Uterus (tissue), 2 donors: ENCODE measurements around the gene GNS.

Source experiments
- POLR2A ChIP-seq, 2 donors: fragments of 450-650 bp; IDR thresholded peaks; one replicate each; pipeline ENCODE4 v1.6.1; 2016; ENCODE audit warnings: antibody characterized with exemption in 2 of 2, mild to moderate bottlenecking in 1 of 2, moderate library complexity in 1 of 2
- TF ChIP-seq, protein P1 (sequence below), 4 experiments: fragments of 200-600 bp in 2 of 4; fragments of 450-650 bp in 2 of 4; sonication (generic) in 2 of 4; IDR thresholded peaks; one replicate each; pipeline ENCODE4 v1.5.1; 2016 to 2019; ENCODE audit warnings: antibody characterized with exemption in 4 of 4, mild to moderate bottlenecking in 2 of 4, moderate library complexity in 1 of 4

DNA sequence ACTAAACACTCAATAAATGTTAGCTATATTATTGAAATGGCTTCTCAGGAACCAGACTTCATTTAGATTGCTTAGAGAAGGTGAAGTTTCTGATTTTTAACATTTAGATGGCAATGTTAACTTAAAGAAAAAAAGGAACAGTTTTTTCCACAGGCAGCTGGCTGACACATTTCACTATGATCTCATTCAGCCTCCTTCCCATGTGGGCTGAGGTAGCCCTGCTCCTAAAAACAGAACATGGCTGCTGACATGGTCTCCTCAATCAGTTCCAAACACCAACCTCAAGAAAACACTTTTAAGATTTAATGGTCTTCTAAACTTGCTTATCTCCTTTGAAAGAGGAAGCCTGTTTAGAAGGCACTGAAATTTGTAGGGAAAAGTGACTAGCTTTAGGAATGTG lies 23.8 kb downstream of the GNS start:
- no peak for TF ChIP-seq POLR2A (IDR thresholded peaks at IDR 0.05)
- TF ChIP-seq, protein P1, sequence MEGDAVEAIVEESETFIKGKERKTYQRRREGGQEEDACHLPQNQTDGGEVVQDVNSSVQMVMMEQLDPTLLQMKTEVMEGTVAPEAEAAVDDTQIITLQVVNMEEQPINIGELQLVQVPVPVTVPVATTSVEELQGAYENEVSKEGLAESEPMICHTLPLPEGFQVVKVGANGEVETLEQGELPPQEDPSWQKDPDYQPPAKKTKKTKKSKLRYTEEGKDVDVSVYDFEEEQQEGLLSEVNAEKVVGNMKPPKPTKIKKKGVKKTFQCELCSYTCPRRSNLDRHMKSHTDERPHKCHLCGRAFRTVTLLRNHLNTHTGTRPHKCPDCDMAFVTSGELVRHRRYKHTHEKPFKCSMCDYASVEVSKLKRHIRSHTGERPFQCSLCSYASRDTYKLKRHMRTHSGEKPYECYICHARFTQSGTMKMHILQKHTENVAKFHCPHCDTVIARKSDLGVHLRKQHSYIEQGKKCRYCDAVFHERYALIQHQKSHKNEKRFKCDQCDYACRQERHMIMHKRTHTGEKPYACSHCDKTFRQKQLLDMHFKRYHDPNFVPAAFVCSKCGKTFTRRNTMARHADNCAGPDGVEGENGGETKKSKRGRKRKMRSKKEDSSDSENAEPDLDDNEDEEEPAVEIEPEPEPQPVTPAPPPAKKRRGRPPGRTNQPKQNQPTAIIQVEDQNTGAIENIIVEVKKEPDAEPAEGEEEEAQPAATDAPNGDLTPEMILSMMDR (IDR thresholded peaks at IDR 0.05): no peak
